Measurements from ENCODE around the gene TPCN1.

The TPCN1 gene

DNA sequence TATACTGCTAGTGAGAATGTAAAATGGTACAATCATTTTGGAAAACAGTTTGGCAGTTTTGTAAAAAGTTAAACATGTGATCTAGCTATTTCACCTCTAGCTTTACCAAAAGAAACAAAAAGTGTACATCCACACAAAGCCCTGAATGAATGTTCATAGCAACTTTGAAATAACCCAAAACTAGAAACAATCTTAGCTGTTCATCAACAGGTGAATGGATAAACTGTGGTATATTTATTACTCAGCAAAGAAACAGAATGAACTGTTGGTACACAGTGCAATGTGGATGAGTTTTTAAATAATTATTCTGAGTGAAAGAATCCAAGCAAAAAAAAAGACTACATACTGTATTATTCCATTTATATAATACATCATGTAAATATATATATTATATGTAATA lies 36.3 kb downstream of the TPCN1 start:
- DNase-seq: no peak

- peak in 3 of 51 donors; percentile 14 to 53 (median 20) for DNase-seq
Observed at GRCh38 chr12:113260127-113260526, 38.9 kb downstream of the TPCN1 start.

DNA sequence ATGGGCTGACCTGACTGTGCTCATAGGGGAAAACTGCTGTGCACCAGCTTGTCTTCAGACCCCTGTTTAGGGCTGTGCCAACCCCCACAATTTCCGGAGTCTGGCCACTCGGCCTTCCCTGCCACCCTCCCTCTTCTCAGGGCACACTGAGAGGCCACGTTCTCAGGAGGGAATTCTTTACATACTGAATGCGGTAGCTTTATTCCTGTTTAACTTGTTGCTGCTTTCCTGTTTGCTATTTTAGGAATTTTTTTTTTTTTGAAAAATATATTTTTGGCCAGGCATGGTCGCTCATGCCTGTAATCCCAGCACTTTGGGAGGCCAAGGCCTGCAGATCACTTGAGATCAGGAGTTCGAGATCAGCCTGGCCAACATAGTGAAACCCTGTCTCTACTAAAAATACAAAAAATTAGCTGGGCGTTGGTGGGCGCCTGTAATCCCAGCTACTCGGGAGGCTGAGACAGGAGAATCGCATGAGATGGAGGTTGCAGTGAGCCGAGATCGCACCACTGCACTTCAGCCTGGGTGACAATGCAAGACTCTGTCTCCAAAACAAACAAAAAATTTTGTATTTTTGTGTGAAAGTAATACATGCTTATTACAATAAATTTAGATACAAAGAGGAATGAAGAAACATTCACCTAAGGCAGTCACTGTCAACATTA lies 39.5 kb downstream of the TPCN1 start:
- no peak for DNase-seq

GRCh38 chr12:113261847-113262470 lies 40.7 kb downstream of the TPCN1 start:
- DNase-seq: no peak

GRCh38 chr12:113262710-113263109 lies 41.4 kb downstream of the TPCN1 start:
- no peak for DNase-seq

- DNase-seq: no peak
Observed at GRCh38 chr12:113263431-113263963, 42.2 kb downstream of the TPCN1 start.

GRCh38 chr12:113266106-113266895 lies 45.0 kb downstream of the TPCN1 start:
- no peak for DNase-seq

DNA sequence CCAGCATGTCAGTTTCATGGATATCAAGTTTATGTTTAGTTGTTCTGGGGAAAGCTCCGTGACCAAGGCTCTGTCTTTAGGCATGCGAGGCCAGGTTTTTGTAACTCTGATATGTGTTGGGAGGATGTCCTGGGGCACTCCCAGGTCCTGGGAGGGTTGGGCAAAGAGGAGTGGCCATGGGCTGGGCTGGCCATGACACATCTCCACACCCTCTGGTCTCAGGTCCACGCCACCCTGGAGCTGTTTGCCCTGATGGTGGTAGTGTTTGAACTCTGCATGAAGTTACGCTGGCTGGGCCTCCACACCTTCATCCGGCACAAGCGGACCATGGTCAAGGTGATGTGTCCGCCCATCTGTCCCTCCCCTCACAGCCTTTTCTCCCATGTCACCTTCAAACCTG lies 46.4 kb downstream of the TPCN1 start:
- no peak for DNase-seq

GRCh38 chr12:113268136-113268535 lies 46.9 kb downstream of the TPCN1 start:
- no peak for DNase-seq

- no peak for DNase-seq
Observed at GRCh38 chr12:113268621-113269020, 47.4 kb downstream of the TPCN1 start.

GRCh38 chr12:113269257-113269943 lies 48.1 kb downstream of the TPCN1 start:
- DNase-seq: no peak

- DNase-seq: no peak
Observed at GRCh38 chr12:113270709-113271009, 49.4 kb downstream of the TPCN1 start.

DNA sequence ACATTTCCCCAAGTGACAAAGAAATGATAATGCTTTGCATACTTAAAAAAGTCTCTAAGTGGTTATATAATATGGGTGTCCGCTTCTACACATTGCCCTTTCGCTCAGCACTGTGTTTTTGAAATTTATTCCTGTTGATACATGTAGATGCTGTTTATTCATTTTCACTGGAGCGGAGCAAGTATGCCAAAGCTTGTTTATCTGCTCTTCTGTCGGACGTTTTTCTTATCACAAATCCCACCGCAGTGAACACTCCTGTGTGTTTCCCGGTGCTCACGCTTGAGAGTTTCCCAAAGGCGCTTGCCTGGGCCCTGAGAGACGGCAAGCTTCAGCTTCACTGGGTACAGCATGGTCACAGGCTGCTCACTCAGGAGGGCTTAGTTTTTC lies 50.2 kb downstream of the TPCN1 start:
- no peak for DNase-seq

- peak in 42 of 51 donors; percentile 12 to 76 (median 42) for DNase-seq
Observed at GRCh38 chr12:113271853-113272561, 50.7 kb downstream of the TPCN1 start.

GRCh38 chr12:113273053-113273725 lies 51.9 kb downstream of the TPCN1 start:
- DNase-seq: no peak

DNA sequence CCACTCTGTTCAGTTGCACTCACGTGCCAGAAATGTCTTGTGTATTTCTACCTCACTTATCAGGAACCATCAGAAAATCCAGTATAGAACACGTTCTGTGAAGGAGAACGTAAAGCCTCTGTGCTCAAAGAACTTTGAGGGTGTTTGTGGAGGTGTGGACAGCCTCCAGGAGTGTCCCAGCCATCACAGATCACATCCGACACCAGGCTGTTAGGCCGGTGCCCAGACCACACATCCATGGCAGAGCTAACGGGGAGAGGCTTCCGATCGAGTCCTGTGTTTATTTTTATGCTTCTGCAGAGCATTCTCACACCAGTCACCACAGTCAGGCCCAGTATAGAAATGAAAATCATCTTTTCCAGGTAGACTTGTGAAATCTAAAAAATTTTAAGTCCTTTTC lies 53.6 kb downstream of the TPCN1 start:
- no peak for DNase-seq

DNA sequence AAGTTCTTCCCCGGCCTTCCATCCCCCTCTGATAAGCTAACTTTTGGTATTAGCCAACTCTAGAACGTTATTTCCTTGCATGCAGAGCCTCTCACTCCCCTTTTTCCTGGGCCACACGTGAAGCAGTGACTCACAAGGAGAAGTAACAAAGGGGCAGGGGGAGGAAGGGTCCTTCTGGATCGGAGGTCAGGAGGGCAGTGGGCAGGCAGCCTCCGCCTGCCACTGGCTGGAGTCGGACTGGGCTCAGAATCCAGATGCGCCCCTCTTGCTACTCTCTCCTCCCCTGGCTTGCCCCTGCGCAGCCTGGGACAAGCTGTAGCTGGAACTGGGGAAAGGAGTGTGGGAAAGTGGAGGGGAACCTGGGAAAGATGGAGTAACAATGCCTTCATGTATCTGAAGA lies 55.0 kb downstream of the TPCN1 start:
- no peak for DNase-seq

- no peak for DNase-seq
Observed at GRCh38 chr12:113276946-113277500, 55.8 kb downstream of the TPCN1 start.

DNA sequence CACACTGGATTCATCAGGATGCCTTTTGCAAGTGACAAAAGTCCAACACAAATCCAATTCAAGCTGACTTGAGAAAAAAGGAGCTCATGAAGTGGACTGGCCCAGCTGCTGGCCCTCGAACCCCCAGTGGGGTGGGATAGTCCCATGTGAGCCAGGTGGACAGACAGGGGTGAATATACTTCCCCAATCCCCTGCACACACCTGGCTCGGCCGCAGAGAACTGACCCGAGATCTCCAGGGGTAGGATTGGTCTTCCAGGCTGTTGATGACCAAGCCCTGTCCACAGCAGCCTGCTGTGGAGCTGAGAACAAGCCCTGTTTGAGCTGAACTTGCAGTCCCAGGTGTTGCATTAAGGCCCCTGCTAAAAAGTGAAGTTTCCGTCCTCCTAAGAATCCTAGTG lies 56.2 kb downstream of the TPCN1 start:
- no peak for DNase-seq

GRCh38 chr12:113278141-113278540 lies 56.9 kb downstream of the TPCN1 start:
- DNase-seq: no peak
